Breast epithelium (tissue), 4 donors: ENCODE results near the gene TSPAN12. TPM values are rescaled to one million over a fixed set of nuclear protein-coding genes. Genes with fewer than 3 reads are reported as not detected.

Experiments used
- DNase-seq, 2 donors: peaks; one replicate each; pipeline ENCODE4 v3.0.0-alpha.2; 2019; ENCODE audit warnings: low spot score in 2 of 2
- H3K27ac ChIP-seq, 2 donors: fragments of 200-600 bp; sonication (generic) in 1 of 2; one replicate each; pipeline ENCODE4 v1.5.1; 2016 to 2019; ENCODE audit warnings: mild to moderate bottlenecking in 1 of 2
- H3K27me3 ChIP-seq, 2 donors: fragments of 200-600 bp; sonication (generic) in 1 of 2; one replicate each; pipeline versions ENCODE4 v1.5.1 to v1.6.0; 2017 to 2019; ENCODE audit warnings: control low read depth in 1 of 2, mild to moderate bottlenecking in 1 of 2
- H3K36me3 ChIP-seq: fragments of 200-600 bp; one replicate; pipeline ENCODE4 v1.5.1; 2019
- H3K4me1 ChIP-seq, 2 donors: fragments of 200-600 bp; sonication (generic); one replicate each; pipeline ENCODE4 v1.5.1; 2016 to 2019; ENCODE audit warnings: control low read depth in 1 of 2
- H3K4me3 ChIP-seq, 3 donors: fragments of 200-600 bp; sonication (generic); 1 replicate in 2 of 3; 2 replicates in 1 of 3; pipeline ENCODE4 v1.5.1; 2016 to 2019; ENCODE audit warnings: mild to moderate bottlenecking in 3 of 3, moderate library complexity in 2 of 3
- H3K9me3 ChIP-seq, 2 donors: fragments of 200-600 bp; sonication (generic) in 1 of 2; one replicate each; pipeline ENCODE4 v1.5.1; 2016 to 2019; ENCODE audit warnings: control low read depth in 1 of 2
- CTCF ChIP-seq, 3 donors: fragments of 450-650 bp; IDR thresholded peaks; one replicate each; pipeline ENCODE4 v1.5.1; 2016 to 2017; ENCODE audit warnings: antibody characterized with exemption in 3 of 3, mild to moderate bottlenecking in 3 of 3, moderate library complexity in 3 of 3
- POLR2A ChIP-seq: fragments of 450-650 bp; IDR thresholded peaks from one replicate; pipeline ENCODE4 v1.6.1; 2016; ENCODE audit warnings: antibody characterized with exemption, mild to moderate bottlenecking, moderate library complexity
- POLR2AphosphoS5 ChIP-seq, 3 donors: sonication (generic); formaldehyde crosslinking; IDR thresholded peaks; one replicate each; pipeline ENCODE4 v1.6.1; 2017; ENCODE audit warnings: antibody characterized with exemption in 3 of 3
- intact Hi-C: fragments of 100-400 bp; cut with DNase I; formaldehyde crosslinking; loops from one replicate; pipeline ENCODE4 v1.15.1; 2023; ENCODE audit warnings: low total_unique reads
- total RNA-seq, 3 donors: library from RNA; depleted of rRNA; stranded (reverse); fragments of >200 nt; gene quantifications; one replicate each; pipeline ENCODE4 v1.1.0, GENCODE V29; 2016

The TSPAN12 gene
- total RNA-seq, 3 donors from 2014 or later, result 6.6 to 11.3 (median 9.2) TPM

GRCh38 chr7:120813546-120814252, 44.2 kb downstream of the TSPAN12 start:
- TF ChIP-seq POLR2AphosphoS5 (IDR thresholded peaks at IDR 0.05) (no peak), POLR2A (no peak), CTCF (IDR thresholded peaks at IDR 0.05) (no peak)
- intact Hi-C loops, result no loop called here
- Histone ChIP-seq H3K27ac (no peak overlapping the region), H3K36me3 (no peaks in the 10 kb centered on the region), H3K4me3 (no peak overlapping the region), H3K27me3 (no peaks in the 10 kb centered on the region), H3K4me1 (no peaks in the 10 kb centered on the region), H3K9me3 (no peaks in the 10 kb centered on the region)
- no peak for DNase-seq

DNA sequence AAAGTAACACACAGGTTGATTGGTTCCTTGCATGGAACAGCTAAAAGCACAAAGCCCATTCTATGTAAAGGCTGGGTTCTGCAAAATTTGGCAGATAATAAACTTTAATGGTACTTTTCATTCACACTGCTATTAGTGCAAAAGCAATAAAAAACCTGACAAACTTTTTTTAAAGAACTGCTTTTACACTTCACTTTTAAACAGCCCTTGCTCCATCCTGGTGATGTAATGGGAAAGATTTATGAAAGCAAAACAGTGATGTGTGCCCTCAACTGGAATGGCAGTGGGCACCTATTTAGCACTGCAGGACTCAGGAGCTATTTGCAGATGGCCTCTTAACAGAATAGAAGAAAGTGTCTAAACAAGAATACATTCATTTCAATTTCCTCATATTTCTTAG, 44.9 kb downstream of the TSPAN12 start:
- Histone ChIP-seq H3K9me3 (no peaks in the 10 kb centered on the region), H3K36me3 (no peaks in the 10 kb centered on the region), H3K27ac (no peak overlapping the region), H3K4me1 (no peaks in the 10 kb centered on the region), H3K4me3 (no peak overlapping the region), H3K27me3 (no peaks in the 10 kb centered on the region)
- no peak for DNase-seq
- TF ChIP-seq CTCF (IDR thresholded peaks at IDR 0.05) (no peak), POLR2AphosphoS5 (IDR thresholded peaks at IDR 0.05) (no peak), POLR2A (no peak)
- intact Hi-C loops, result no loop called here

DNA sequence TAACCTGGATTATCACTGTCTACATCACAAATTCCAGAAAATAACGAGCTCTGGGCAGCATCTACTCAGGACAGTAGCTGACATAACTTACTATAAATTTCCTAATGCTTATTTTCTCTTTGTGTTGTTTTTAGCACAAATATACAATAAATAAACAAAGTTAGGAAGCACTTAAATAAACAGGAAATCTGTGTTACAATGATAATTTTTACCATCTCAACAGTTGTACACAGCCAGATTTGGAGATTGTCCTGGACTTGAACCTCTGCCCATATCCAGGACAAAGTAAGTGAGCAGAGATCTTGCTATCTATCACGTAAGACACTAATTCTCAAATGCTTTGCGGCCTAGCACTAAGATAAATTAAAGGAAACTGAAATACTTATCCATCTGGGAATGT, 48.7 kb downstream of the TSPAN12 start:
- TF ChIP-seq POLR2AphosphoS5 (IDR thresholded peaks at IDR 0.05) (no peak), CTCF (IDR thresholded peaks at IDR 0.05) (no peak), POLR2A (no peak)
- Histone ChIP-seq H3K27ac (no peak overlapping the region), H3K9me3 (no peaks in the 10 kb centered on the region), H3K27me3 (no peaks in the 10 kb centered on the region), H3K36me3 (no peaks in the 10 kb centered on the region), H3K4me1 (no peaks in the 10 kb centered on the region), H3K4me3 (no peak overlapping the region)
- intact Hi-C loops, result no loop called here
- DNase-seq, result no peak

GRCh38 chr7:120807390-120807789, 50.6 kb downstream of the TSPAN12 start:
- Histone ChIP-seq H3K27me3 (no peaks in the 10 kb centered on the region), H3K4me1 (no peaks in the 10 kb centered on the region), H3K27ac (no peak overlapping the region), H3K36me3 (no peaks in the 10 kb centered on the region), H3K4me3 (no peak overlapping the region), H3K9me3 (no peaks in the 10 kb centered on the region)
- intact Hi-C loops, result no loop called here
- TF ChIP-seq POLR2AphosphoS5 (IDR thresholded peaks at IDR 0.05), result no peak
- DNase-seq, result no peak

DNA sequence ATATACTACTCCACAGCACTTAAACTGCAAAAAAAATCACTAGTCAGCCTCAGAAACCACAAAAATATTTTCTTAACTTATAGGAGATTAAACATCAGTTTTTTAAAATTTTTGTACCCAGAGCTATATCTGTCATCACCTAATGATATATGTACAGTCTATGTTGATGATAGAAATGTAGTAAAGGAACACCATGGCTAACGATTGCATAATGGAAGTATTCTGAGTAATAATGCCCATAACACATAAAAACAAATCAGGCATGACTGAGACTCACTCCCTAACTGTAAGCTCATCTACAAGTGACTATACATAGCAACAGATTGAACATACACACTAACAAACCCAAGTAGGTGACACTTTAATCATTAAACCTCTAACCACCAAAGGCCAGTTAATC, 51.3 kb downstream of the TSPAN12 start:
- DNase-seq, result no peak
- Histone ChIP-seq H3K4me1 (no peaks in the 10 kb centered on the region), H3K4me3 (no peak overlapping the region), H3K9me3 (no peaks in the 10 kb centered on the region), H3K27me3 (no peaks in the 10 kb centered on the region), H3K27ac (no peak overlapping the region), H3K36me3 (no peaks in the 10 kb centered on the region)
- no peak for TF ChIP-seq CTCF (IDR thresholded peaks at IDR 0.05)
- no peak for TF ChIP-seq POLR2AphosphoS5 (IDR thresholded peaks at IDR 0.05)
- TF ChIP-seq POLR2A, result no peak
- intact Hi-C loops, result no loop called here
